ENCODE results near the gene TPST1.

DNA sequence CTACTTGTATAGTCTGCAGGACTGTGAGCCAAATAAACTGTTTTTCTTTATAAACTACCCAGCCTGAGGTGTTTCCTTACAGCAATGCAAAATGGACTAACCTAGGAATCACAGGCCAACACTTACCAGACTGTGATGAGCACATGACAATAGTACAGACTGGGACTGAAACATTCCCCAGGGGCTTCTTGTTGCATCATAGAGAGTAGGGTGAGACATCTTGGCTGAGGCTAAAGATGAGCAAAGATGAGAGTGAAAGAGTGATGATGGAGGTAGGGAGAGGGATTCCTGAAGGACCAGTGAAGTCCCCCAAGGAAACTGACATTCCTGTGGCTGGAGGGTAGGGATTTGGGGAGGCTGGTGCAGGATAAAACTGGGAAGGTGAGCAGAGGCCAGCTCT, 194.4 kb downstream of the TPST1 start:
- TF ChIP-seq, protein P1, sequence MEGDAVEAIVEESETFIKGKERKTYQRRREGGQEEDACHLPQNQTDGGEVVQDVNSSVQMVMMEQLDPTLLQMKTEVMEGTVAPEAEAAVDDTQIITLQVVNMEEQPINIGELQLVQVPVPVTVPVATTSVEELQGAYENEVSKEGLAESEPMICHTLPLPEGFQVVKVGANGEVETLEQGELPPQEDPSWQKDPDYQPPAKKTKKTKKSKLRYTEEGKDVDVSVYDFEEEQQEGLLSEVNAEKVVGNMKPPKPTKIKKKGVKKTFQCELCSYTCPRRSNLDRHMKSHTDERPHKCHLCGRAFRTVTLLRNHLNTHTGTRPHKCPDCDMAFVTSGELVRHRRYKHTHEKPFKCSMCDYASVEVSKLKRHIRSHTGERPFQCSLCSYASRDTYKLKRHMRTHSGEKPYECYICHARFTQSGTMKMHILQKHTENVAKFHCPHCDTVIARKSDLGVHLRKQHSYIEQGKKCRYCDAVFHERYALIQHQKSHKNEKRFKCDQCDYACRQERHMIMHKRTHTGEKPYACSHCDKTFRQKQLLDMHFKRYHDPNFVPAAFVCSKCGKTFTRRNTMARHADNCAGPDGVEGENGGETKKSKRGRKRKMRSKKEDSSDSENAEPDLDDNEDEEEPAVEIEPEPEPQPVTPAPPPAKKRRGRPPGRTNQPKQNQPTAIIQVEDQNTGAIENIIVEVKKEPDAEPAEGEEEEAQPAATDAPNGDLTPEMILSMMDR (conservative IDR thresholded peaks at IDR 0.05), result no peak
- TF ChIP-seq EZH2 (IDR thresholded peaks at IDR 0.05; ENCODE audit: low read depth), result no peak

All from PC-9 (cell line).